GM10266 (cell line): Measurements from ENCODE around the gene CTNND2.

Experiments used
- DNase-seq: peaks from one replicate; pipeline ENCODE4 v3.0.0; 2012; ENCODE audit errors: extremely low spot score
- CTCF ChIP-seq: IDR thresholded peaks from 2 replicates; pipeline ENCODE4 v1.5.1; 2012; ENCODE audit warnings: mild to moderate bottlenecking, low read depth; ENCODE audit not compliant: control insufficient read depth, insufficient read depth; ENCODE audit errors: missing control alignments

The CTNND2 gene

DNA sequence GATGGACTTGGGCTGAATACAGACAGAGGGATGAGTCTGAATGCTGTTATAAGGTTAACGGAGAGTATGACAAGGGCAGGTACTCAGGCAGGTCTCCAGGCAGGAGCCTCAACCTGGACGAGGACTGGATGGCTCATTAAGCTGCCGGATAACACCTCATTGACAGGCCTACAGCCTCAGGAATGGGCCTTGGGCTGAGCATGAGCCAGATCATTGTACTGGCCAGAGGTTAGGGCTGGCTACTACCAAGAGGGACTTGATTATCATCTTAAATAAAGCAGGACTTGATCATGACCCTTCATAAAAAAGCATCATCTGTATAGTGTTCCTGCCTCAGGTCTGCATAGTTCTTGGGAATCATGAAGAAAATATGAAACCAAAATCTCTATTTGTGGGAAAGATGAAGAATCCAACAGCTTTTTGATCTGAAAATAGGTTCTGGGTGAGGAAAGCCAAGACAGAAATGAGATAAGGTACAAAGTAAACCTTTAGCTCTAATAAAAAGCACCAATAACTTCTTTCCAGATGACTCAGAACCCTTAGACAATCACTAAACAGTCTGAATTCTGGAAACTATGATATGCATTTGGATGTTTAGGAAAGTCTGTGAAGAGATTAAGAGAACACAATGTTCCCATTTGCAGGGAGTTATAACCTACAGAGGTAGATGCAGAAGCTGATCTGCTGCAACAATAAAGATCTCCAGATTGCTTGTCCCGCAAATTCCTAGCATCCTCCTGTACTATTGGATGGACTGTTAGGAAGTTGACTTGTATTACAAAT is 343.1 kb downstream of the CTNND2 start:
- DNase-seq: no peak
- TF ChIP-seq CTCF: no peak

DNA sequence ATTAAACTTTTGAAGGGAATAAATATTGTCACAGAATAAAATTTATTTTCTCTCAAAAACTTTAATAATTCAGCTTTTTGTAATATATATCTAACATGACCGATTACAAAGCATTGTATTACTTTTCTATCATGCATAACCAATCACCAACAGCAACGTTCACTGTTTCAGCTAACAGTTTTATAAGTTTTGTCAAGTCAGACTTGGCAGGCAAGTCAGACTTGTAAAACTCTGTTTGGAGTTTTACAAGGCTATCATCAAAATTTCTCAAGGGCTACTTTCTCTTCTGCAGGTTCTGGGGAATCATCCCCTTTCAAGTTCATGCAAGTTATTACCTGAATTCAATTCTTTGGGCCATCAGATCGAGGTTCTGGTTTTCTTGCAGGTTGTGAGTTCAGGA is 347.2 kb downstream of the CTNND2 start:
- TF ChIP-seq CTCF: no peak
- DNase-seq: no peak

- TF ChIP-seq CTCF: no peak
Measured at GRCh38 chr5:11555171-11555570, 349.1 kb downstream of the CTNND2 start.

GRCh38 chr5:11547730-11548129 is 356.5 kb downstream of the CTNND2 start:
- DNase-seq: no peak

More at GRCh38 chr5:11555171-11555570, 349.1 kb downstream of the CTNND2 start:
- no peak for DNase-seq

DNA sequence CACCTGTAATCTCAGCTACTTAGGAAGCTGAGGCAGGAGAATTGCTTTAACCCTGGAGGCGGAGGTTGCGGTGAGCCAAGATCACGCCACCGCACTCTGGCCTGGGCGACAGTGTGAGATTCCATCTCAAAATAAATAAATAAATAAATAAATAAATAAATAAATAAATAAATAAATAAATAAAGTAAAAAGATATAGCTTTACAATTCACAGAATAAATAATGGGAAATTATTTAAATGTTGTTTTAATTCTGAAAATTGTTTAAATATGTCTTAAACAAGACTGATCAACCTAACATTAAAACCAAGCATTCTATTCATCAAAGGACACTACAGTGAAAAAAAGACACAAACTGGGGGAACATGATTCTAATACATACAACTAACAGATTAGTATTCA is 357.1 kb downstream of the CTNND2 start:
- no peak for TF ChIP-seq CTCF

More at GRCh38 chr5:11547730-11548129, 356.5 kb downstream of the CTNND2 start:
- TF ChIP-seq CTCF: no peak

GRCh38 chr5:11540112-11540511 is 364.1 kb downstream of the CTNND2 start:
- no peak for TF ChIP-seq CTCF
- DNase-seq: no peak

More for the DNA sequence above, 357.1 kb downstream of the CTNND2 start:
- DNase-seq: no peak

DNA sequence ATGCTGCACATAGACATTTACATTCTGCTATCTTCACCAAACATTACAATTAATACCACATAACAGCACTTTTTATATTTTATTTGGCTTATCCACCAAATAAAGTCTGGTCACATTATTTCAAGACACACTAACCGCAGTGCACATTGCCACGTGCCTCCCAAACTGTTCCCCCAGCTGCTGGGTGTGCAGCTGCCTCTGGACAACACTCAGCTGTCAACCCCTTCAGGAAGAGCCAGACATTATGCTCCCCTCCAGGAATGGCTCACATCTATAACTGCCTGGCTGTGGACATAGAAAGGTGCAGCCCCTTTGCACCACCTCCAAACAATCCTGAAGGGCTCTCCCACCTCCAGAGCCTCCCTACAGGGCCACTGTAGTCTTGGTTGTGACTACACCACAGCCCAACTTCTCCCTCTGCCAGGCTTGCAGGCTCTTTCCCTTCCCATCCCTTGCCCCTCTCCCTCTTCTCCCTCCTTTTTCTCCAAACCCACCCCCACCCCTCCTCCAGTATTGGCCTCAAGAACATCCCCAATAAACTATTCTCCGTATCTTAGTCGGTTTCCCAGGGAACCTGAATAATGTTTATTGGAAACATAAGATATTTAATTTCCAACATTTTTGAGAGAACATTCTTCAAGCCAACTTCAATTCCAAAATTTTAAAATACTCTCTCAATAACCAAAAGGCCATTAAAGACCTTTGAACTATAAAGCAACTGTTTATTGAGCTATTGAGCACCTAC is 372.3 kb downstream of the CTNND2 start:
- no peak for DNase-seq
- no peak for TF ChIP-seq CTCF
